GM18907 (cell line): ENCODE results near the gene ASZ1.
A peak's percentile ranks its signal among the peaks of the same experiment; 100 is the strongest.
"Not testable (repeated sequence)": the region's sequence is repeated elsewhere in the genome, so short reads cannot be mapped to it uniquely, and the experiment has no call there.

Source experiments
- ATAC-seq: cut with Tn5 transposase; IDR thresholded peaks from one replicate; pipeline ENCODE4 v1.9.1; 2021; ENCODE audit warnings: mild to moderate bottlenecking, moderate library complexity; ENCODE audit not compliant: unreplicated experiment

ASZ1 gene

GRCh38 chr7:117427258-117427701 lies at the start of gene ASZ1:
Gene ASZ1, minus strand, starts transcription at chr7:117427493. Its CDS starts 33 bp downstream, at chr7:117427460.
- no peak for ATAC-seq

GRCh38 chr7:117476557-117477215 lies 49.4 kb upstream of the ASZ1 start:
- no peak for ATAC-seq

- ATAC-seq, result no peak
Observed at GRCh38 chr7:117472335-117472734, 45.0 kb upstream of the ASZ1 start.

- ATAC-seq, result no peak
Observed at GRCh38 chr7:117470777-117471176, 43.5 kb upstream of the ASZ1 start.

GRCh38 chr7:117468174-117468573 lies 40.9 kb upstream of the ASZ1 start:
- no peak for ATAC-seq

GRCh38 chr7:117460815-117461214 lies 33.5 kb upstream of the ASZ1 start:
- ATAC-seq, result not testable (repeated sequence)

- ATAC-seq, result no peak
Observed at GRCh38 chr7:117459735-117460134, 32.4 kb upstream of the ASZ1 start.

- ATAC-seq, result peak; percentile 59
Observed at GRCh38 chr7:117458977-117459583, 31.8 kb upstream of the ASZ1 start.

GRCh38 chr7:117448655-117449054 lies 21.4 kb upstream of the ASZ1 start:
- ATAC-seq, result no peak

GRCh38 chr7:117446220-117446815 lies 19.0 kb upstream of the ASZ1 start:
- ATAC-seq, result no peak

GRCh38 chr7:117445206-117445605 lies 17.9 kb upstream of the ASZ1 start:
- ATAC-seq, result no peak

GRCh38 chr7:117444646-117445045 lies 17.4 kb upstream of the ASZ1 start:
- ATAC-seq, result no peak

- ATAC-seq, result peak; percentile 99
Observed at GRCh38 chr7:117435475-117436043, 8.3 kb upstream of the ASZ1 start.

GRCh38 chr7:117424090-117424829 lies 3.0 kb downstream of the ASZ1 start:
- peak; percentile 90 for ATAC-seq

- ATAC-seq, result not testable (repeated sequence)
Observed at GRCh38 chr7:117414591-117414990, 12.7 kb downstream of the ASZ1 start.

GRCh38 chr7:117412946-117413559 lies 14.2 kb downstream of the ASZ1 start:
- ATAC-seq, result no peak

GRCh38 chr7:117412390-117412789 lies 14.9 kb downstream of the ASZ1 start:
- ATAC-seq, result no peak

GRCh38 chr7:117411539-117411938 lies 15.8 kb downstream of the ASZ1 start:
- ATAC-seq, result no peak

- no peak for ATAC-seq
Observed at GRCh38 chr7:117408831-117409230, 18.5 kb downstream of the ASZ1 start.

GRCh38 chr7:117405519-117405918 lies 21.8 kb downstream of the ASZ1 start:
- no peak for ATAC-seq

GRCh38 chr7:117403737-117404136 lies 23.6 kb downstream of the ASZ1 start:
- ATAC-seq, result no peak
